Lung (tissue), 12 donors: ENCODE data around the gene ZNF579. TPM values are rescaled to one million over a fixed set of nuclear protein-coding genes. Genes with fewer than 3 reads are reported as not detected.

ENCODE experiments used
- ATAC-seq: fragments of 200-7000 bp; cut with Tn5 transposase; one replicate; pipeline ENCODE4 v1.9.1; 2020; ENCODE audit warnings: moderate number of reproducible peaks; ENCODE audit not compliant: insufficient read depth, low FRiP score
- DNase-seq, 3 donors: peaks; one replicate each; pipeline ENCODE4 v3.0.0-alpha.2; 2013 to 2017
- H3K27ac ChIP-seq, 2 donors: one replicate each; pipeline ENCODE4 v1.5.1; 2013; ENCODE audit warnings: mild to moderate bottlenecking in 2 of 2, moderate library complexity in 2 of 2, control low read depth in 1 of 2, inconsistent platforms in 1 of 2, low read depth in 1 of 2, low read length in 1 of 2
- H3K27me3 ChIP-seq, 3 donors: one replicate each; pipeline ENCODE4 v1.5.1; 2013; ENCODE audit warnings: low read length in 2 of 3; ENCODE audit not compliant: control insufficient read depth in 3 of 3, insufficient read depth in 3 of 3
- H3K36me3 ChIP-seq, 4 donors: one replicate each; pipeline ENCODE4 v1.5.1; 2013; ENCODE audit warnings: low read length in 4 of 4, mild to moderate bottlenecking in 1 of 4, moderate library complexity in 1 of 4; ENCODE audit not compliant: control insufficient read depth in 4 of 4, insufficient read depth in 4 of 4
- H3K4me1 ChIP-seq, 5 donors: one replicate each; pipeline ENCODE4 v1.5.1; 2013; ENCODE audit warnings: low read length in 5 of 5, mild to moderate bottlenecking in 2 of 5, moderate library complexity in 1 of 5; ENCODE audit not compliant: control insufficient read depth in 5 of 5, insufficient read depth in 5 of 5
- H3K4me3 ChIP-seq: one replicate; pipeline ENCODE4 v1.5.1; 2013; ENCODE audit warnings: mild to moderate bottlenecking, control low read depth, moderate library complexity
- H3K9ac ChIP-seq, 2 donors: one replicate each; pipeline ENCODE4 v1.5.1; 2013; ENCODE audit warnings: low read length in 2 of 2, control low read depth in 1 of 2; ENCODE audit not compliant: insufficient read depth in 1 of 2
- H3K9me3 ChIP-seq, 4 donors: one replicate each; pipeline ENCODE4 v1.5.1; 2013; ENCODE audit warnings: low read length in 3 of 4, mild to moderate bottlenecking in 1 of 4, moderate library complexity in 1 of 4; ENCODE audit not compliant: control insufficient read depth in 4 of 4, insufficient read depth in 3 of 4
- WGBS, 2 donors: extraction: QIAGEN DNeasy Blood & Tissue Kit; methylation state at CpG; one replicate each; pipeline ENCODE4 v1.1.7; 2013; 5-methylcytosine and 5-hydroxymethylcytosine counted together
- polyA plus RNA-seq, 2 donors: library from polyadenylated mRNA; stranded (reverse); fragments of 200-250 nt; gene quantifications; one replicate each; pipeline ENCODE4 v1.2.1, GENCODE V29; 2013
- total RNA-seq, 2 donors: library from RNA; depleted of rRNA in 1 of 2; stranded (reverse); fragments of >200 nt in 1 of 2; gene quantifications; one replicate each; pipeline ENCODE4 v1.2.1, GENCODE V29; 2014 to 2021
- TF ChIP-seq, protein P1 (sequence below): IDR thresholded peaks from 2 replicates; pipeline ENCODE4 v1.5.1; 2012; ENCODE audit warnings: mild to moderate bottlenecking; ENCODE audit errors: control extremely low read depth, extremely low read depth
- donor health status: control.
- donor health status: control.
- donor health status: Bipolar disorder and iron deficiency.
- donor health status: healthy.
- donor health status: DM: yes; HTN: yes; CAD: no.

The ZNF579 gene
- total and polyA plus RNA-seq, 4 donors: 4.3 to 20.8 (median 10.1) TPM

DNA sequence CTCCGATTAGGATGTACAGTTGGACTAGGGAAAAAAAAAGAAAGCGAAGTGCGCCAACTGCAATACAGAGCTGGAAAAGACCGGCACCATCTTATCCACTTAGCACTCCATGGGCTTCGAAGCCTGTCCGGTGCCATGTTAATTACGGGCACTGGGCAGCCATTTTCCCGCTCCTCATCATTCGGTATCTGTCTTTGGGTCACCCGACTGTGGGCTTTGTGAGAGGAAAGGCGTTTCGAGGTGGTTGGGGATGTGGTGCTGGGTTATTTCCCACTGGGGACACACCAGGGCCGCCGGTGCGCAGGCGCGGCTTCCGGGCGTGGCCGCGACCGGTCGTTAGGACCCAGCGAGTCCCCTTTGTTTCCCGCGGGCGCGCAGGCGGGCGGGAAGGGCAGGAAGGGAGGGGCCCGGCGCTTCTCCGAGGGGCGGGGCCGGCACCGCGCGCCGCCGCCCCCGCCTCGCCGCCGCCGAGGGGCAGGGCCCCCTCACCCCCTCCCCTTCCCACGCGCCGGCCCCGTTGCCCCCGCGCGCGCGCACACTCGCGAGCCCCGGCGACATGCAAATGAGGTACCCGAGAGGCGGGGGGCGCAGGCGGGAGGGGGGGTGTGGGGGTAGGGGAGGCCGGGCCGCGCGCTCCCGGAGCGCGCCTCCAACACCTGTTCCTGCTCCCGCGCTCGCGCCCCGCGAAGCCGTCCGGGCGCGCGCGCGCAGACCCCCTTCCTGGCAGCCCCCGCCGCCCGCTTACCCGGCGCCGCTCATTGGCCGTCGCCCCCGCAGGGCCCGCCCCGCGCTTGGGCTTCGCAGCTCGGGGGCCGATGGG, 19.4 kb upstream of the ZNF579 start, which contains the start of gene ZNF524:
Gene ZNF524, plus strand, starts transcription at position 447 of the 820 bp plus-strand sequence. CDS start 1,825 bp downstream, outside the sequence.
- peak; percentile 77 for ATAC-seq
- peak; percentile 92 to 98 (median 96) for DNase-seq
- peak within 1 kb of the TSS; percentile 44 to 69 for H3K9ac ChIP-seq
- H3K4me3 ChIP-seq: peak within 1 kb of the TSS; percentile 56
- H3K9me3 ChIP-seq: no peaks in the 10 kb centered on the region
- peak within 1 kb of the TSS; percentile 88 to 97 for H3K27ac ChIP-seq
- peaks cover 0 to 13% (median 0%) of the 10 kb centered on the region in 5 donors for H3K4me1 ChIP-seq
- peaks cover 3 to 23% (median 15%) of the 10 kb centered on the region in 4 donors for H3K36me3 ChIP-seq
- WGBS, 2 donors: 0% methylated on average over 35 to 96 of the region's 97 CpGs
- H3K27me3 ChIP-seq: no peaks in the 10 kb centered on the region
- TF ChIP-seq, protein P1, sequence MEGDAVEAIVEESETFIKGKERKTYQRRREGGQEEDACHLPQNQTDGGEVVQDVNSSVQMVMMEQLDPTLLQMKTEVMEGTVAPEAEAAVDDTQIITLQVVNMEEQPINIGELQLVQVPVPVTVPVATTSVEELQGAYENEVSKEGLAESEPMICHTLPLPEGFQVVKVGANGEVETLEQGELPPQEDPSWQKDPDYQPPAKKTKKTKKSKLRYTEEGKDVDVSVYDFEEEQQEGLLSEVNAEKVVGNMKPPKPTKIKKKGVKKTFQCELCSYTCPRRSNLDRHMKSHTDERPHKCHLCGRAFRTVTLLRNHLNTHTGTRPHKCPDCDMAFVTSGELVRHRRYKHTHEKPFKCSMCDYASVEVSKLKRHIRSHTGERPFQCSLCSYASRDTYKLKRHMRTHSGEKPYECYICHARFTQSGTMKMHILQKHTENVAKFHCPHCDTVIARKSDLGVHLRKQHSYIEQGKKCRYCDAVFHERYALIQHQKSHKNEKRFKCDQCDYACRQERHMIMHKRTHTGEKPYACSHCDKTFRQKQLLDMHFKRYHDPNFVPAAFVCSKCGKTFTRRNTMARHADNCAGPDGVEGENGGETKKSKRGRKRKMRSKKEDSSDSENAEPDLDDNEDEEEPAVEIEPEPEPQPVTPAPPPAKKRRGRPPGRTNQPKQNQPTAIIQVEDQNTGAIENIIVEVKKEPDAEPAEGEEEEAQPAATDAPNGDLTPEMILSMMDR: no peak

DNA sequence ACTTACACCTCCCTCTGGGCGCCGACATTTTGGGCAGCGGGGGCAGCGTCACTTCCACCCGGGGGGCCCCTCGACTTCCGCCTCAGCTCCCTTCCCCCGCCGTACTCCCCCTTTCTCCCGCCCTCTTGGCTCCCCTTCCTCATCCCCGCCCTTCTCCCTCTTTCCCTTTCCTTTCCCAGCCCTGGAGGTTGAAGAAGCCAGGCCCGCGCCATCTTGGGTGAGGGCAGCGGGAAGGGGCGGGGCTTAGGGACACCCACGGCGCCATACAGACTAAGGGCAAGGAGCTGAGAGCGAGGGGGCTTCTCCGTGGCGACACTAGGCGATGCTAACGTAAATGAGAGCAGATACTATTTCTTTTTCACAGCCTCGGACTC, 18.8 kb upstream of the ZNF579 start, which contains the start of gene FIZ1:
Gene FIZ1, minus strand, starts transcription at position 50 of the 374 bp plus-strand sequence. CDS start 1,652 bp downstream, outside the sequence.
- Histone ChIP-seq H3K27me3 (no peaks in the 10 kb centered on the region), H3K9ac (peak within 1 kb of the TSS; percentile 44 to 69), H3K27ac (peak within 1 kb of the TSS; percentile 88 to 97), H3K9me3 (no peaks in the 10 kb centered on the region), H3K4me3 (peak within 1 kb of the TSS; percentile 56), H3K4me1 (peaks cover 0 to 9% (median 0%) of the 10 kb centered on the region in 5 donors), H3K36me3 (peaks cover 5 to 23% (median 18%) of the 10 kb centered on the region in 4 donors)
- 0 to 1% methylated on average over 23 of the region's 23 CpGs for WGBS, 2 donors
- ATAC-seq (peak; percentile 87), DNase-seq (peak; percentile 99 to 100 (median 100))
- TF ChIP-seq, protein P1: no peak

DNA sequence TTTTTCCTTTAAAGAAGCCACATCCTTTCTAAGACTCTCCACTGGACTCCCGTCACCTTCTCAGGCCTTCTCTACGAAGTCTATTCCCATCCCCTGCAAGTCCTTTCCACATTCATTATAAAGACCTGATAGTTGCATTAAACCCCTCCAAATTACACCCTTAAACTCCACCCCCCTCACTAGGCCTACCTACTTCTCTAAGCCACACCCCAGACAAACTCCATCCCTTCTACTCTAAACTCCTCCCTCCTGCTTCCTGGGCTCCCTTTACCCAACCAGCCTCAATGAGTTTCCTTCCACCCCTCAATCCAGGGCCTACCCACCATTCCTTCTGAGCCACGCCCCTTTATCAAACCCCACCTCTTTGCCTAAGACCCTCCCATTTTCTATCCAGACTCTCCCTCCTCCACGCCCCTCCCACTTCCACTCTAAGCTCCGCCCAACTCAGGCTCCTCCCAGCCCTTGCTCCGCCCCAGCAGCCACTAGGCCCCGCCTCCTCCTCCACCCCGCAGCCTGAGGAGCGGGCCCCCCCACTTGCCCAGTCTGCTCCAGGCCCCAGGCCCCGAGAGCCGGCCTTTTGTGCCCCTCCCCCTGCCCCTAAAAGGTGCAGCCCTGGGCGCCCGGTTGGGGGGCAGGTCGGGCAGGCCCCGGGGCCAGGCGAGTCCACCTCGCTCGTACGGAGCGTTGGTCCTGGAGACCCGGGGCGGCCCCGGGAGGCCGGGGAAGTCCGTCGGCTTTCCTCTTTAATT, 18.2 kb upstream of the ZNF579 start:
- Histone ChIP-seq H3K27ac (peak overlapping the region; percentile 88 to 97), H3K27me3 (no peaks in the 10 kb centered on the region), H3K4me3 (peak overlapping the region; percentile 56), H3K4me1 (peaks cover 0 to 8% (median 0%) of the 10 kb centered on the region in 5 donors), H3K36me3 (peaks cover 5 to 23% (median 18%) of the 10 kb centered on the region in 4 donors), H3K9me3 (no peaks in the 10 kb centered on the region), H3K9ac (peak overlapping the region; percentile 23 to 44)
- DNase-seq: peak; percentile 93 to 96 (median 95)
- TF ChIP-seq, protein P1: no peak
- 6 to 7% methylated on average over 23 to 26 of the region's 26 CpGs for WGBS, 2 donors
- peak; percentile 86 for ATAC-seq
